H9 (cell line): ENCODE results near the gene RAB35. TPM values are rescaled to one million over a fixed set of nuclear protein-coding genes. Genes with fewer than 3 reads are reported as not detected.

ENCODE experiments used
- microRNA-seq: library from miRNA; unstranded; fragments of <30 nt; microRNA quantifications from one replicate; pipeline ENCODE4, GENCODE V29; 2020; ENCODE audit warnings: borderline microRNAs expressed
- total RNA-seq: library from RNA; stranded (reverse); gene quantifications from 2 replicates; pipeline ENCODE4 v1.2.1, GENCODE V29; 2021

Gene RAB35
- total RNA-seq, 1 experiment from 2014 or later: 60.0 TPM

Small RNA genes lying within 50 kb of the gene (microRNA-seq; reads per million reads assigned to microRNA genes)
- gene MIR4498: not detected

Other genes with a start within 250 kb of the RAB35 start
- gene CIT, start 239.4 kb downstream of the RAB35 start, total RNA-seq: 55.3 and 57.3 TPM in 2 replicates
- gene BICDL1, start 127.5 kb downstream of the RAB35 start, total RNA-seq: 13.8 and 14.7 TPM in 2 replicates
- 125 and 137 TPM in 2 replicates for gene GCN1, start 78.0 kb upstream of the RAB35 start, total RNA-seq
- 2,950 and 3,019 TPM in 2 replicates for gene RPLP0, start 84.4 kb upstream of the RAB35 start, total RNA-seq
- gene PXN, start 149.0 kb upstream of the RAB35 start, total RNA-seq: 88.9 and 92.8 TPM in 2 replicates
- gene RNU4-2, start 175.2 kb upstream of the RAB35 start, total RNA-seq: 2,441 and 2,702 TPM in 2 replicates
- 3,262 and 3,277 TPM in 2 replicates for gene RNU4-1, start 176.5 kb upstream of the RAB35 start, total RNA-seq
- 1.4 and 2.1 TPM in 2 replicates for gene SIRT4, start 185.6 kb upstream of the RAB35 start, total RNA-seq
- gene PLA2G1B, start 211.0 kb upstream of the RAB35 start, total RNA-seq: not detected in 2 replicates